GF-D8 (cell line): ENCODE measurements around the gene SLC12A4.
"Not testable (repeated sequence)": the region's sequence is repeated elsewhere in the genome, so short reads cannot be mapped to it uniquely, and the experiment has no call there.

ENCODE experiments used
- DNase-seq: peaks from one replicate; lab custom pipeline; 2025; lab: John Stamatoyannopoulos, UW

Gene SLC12A4

DNA sequence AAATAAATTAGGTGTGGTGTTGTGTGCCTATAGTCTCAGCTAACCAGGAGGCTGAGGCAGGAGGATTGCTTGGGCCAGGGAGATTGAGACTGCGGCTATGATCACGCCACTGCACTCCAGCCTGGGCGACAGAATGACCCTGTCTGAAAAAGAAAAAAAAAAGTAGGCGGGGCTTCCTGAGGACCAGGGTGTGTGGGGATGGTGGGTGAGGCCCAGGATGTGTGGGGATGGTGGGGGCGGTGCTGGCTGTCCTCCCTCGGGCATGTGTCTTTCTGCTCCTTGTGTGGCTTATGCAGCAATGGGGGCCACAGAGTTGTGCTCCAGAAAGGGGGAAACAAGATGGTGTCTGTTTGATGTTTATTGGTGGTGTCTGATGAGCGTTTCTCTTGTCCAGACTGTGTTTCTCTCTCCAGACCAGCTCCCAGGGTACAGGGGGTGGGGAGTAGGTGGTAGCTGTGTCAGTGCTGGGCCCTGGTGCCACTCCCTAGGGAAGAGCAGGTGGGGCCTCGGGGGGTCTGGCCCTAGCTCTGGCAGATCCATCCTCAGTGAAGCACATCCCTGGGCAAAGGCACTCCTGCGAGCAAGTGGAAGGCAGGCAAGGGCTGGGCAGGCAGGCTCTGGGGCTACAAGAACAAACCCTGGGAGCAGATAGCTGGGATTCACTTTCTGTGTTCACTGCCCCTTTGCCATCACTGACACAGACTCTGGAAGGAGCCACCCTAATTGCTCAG, 26.8 kb downstream of the SLC12A4 start:
- no peak for DNase-seq

DNA sequence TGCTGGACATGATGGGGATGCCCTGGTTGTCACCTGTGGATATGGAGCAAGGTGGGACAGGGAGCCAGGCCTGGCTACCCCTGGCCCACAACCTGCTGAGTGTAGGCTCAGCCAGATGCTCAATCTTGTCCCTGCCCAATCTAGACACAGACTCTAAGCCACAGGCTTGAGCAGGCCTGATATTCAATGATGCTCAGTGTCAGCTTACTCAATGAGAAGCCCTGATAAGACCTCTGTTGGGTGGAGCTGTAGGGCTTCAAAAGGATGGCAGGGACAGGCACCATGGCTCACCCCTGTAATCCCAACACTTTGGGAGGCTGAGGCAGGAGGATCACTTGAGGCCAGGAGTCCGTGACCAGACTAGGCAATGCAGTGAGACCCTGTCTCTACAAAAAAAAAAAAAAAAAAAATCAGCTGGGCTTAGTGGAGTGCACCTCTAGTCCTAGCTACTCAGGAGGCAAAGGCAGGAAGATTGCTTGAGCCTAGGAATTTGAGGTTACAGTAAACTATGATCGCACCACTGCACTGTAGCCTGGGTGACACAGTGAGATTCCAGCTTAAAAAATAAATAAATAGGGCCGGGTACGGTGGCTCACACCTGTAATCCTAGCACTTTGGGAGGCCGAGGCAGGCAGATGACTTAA, 27.9 kb downstream of the SLC12A4 start:
- no peak for DNase-seq

DNA sequence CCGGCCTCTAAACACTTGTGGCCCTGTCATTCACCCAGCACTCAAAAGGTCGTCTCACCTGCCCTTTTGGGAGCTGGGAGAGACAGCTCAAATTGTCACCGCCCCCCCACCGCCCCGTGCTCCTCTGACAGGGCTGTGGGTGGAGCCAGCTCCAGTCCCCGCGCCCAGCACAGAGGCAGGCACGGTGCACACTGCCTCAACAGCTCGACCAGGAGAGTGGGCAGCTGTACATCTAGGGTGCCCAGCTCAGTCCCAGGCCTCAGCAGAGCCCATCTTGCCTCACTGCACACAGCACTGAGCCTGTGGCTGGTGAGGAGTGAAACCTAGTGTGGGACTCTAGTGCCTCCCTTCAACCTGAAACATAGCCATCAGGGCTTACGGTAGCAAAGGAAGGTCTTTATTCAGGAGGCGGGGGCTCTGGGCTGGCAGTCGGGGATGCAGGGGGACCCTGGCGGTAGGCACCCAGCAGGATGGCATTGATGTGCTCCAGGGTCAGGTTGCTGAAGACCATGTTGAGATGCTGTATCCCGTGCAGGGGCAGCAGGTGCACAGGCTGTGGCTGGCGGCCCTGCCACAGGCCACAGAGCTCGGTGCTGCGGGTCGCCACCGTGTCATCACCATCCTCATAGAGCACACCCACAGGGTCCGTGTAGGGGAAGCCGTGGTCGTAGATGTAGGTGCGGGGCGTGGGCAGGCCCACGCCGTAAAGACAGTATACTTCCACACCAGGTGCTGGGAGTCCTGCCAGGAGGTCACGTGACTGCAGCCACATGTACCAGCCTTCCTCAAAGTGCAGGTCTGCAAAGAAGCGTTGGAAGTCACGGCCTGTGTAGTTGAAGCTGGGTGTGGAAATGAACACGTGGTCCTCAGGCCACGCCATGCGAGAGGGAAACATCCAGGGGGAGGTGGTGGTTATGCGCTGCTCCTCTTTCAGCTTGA, 28.7 kb downstream of the SLC12A4 start:
- DNase-seq = peak; percentile 6

DNA sequence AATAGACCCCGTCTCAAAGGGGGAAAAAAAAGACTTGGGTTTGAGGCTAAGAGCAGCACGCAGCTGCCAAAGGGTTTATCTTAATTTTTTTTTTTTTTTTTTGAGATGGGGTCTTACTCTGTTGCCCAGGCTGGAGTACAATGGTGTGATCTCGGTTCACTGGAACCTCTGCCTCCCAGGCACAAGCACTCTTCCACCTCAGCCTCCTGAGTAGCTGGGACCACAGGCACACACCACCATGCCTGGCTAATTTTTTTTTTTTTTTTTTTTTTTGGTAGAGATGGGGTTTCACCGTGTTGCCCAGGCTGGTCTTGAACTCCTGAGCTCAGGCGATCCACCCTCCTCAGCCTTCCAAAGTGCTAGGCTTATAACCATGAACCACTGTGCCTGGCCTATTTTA, 30.7 kb downstream of the SLC12A4 start:
- DNase-seq = not testable (repeated sequence)

DNA sequence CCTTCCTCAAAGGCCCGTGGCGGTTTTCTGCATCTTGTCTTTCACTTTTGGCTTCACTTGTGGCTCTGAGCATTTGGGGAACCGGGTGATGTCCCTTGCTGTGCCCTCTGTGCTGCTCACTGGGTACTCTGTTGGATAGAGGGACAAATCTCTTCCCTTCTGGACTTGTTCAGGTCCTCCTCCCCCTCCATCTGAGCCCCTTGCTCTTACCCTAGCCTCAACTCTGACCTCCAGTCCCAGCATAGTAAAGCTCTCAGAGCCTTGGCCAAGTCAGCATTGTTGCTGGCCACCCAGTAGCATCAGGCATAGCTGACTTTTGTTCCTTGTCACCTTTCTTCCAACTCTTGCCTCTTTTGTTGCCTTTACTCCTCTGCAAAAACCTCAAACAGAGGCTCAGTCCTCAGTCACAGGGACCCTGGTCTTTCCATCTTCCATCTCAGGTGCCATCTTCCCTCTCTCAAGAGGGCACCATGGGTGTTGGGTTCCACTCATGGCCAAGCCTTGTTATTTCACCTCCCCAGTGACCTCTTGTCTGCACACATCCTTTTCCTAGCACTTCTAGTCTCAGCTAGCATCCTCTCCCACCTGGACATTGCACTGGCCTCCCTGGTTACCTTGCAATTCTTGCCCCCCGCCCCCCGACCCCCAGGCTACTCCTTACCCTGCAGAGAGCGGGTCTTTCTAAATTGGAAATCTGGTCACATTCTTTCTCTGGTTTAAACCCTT, 31.4 kb downstream of the SLC12A4 start:
- DNase-seq = peak; percentile 62

DNA sequence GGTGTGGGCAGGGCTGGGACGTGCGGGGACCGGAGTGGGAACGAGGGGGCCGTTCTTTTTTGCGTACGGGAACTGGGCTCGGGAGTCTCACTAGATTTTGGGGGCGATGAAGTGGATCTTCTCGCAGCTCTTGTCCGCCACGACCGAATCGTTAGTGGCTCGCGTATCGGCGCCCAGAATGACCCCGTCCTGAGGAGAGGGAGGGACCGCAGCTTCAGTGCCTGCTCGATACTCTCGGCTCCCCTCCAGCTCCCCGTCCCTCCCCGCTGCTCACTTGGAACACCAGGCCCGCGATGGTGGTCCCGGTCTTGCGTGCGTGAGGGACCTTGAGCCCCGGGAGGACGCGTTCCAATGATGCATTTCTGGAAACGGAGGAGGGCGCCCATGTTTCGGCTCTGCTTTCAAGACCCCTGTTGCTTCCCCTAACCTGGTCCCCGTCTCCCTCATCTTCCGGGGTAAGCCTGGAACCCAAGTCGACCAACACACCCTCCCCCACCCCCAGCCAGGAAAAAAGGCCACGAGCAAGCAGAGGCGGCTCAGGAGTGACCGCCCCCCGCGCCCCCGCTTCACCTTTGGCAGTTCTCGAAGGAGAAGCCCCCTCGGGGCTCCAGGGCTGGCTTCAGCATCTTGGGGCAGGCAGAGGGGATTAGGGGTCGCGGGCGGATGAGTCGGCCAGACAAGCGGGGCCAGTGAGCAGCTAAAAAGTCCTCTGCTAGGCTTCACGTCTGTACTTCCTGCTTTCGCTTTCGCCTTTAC, 32.1 kb downstream of the SLC12A4 start, which contains the start of gene PSMB10:
PSMB10 (minus strand) TSS at position 727 of the 756 bp plus-strand sequence; CDS start at position 626, 101 bp downstream.
- peak; percentile 23 for DNase-seq

DNA sequence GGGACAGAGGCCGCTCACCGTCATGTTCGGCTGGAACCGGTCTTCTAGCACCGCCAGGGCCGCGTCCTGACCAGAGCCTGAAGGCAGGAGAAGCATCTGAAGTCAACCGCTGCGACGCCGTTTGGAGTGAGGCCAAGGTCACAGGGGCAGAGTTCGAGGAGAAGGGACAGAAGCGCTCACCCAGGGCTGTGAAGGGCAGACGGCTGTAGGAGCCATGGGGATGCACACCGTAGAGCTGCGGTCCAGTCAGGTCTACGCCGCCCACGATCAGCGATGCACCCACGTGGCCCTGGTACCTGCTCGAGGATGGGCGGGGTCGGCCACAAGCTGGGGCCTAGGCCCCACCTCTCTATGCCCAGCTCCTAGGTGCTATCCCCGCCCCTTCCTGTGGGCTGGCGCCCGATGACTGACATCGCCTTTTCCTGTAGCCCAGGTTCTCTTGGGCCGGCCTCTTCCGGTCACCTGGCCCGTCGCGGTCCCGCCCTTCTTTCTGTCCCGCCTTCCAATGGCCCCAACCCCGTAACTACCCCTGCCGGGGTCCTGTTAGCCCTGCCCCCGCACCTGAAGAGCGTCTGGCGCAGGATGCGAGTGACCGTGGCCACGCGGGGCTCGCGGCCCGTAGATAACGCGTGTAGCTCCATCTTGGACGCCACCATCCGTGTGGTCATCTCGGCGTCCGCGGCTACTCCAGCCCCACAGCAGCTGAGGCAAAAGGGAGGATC, 32.9 kb downstream of the SLC12A4 start:
- DNase-seq = peak; percentile 73

DNA sequence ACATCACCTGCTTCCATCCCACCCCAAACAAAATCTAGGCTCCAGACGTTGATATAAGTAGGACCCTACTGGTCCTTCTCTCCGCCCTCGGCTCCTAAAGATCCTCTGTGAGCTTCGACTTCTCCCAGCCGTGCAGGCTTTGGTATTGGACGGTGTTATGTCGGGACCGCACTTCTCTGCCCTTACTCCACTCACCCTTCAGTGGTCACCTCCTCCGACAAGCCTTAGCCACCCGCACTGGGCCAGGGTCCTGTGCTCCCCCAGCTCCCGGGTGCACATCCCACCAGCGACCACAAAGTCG, 33.4 kb downstream of the SLC12A4 start:
- no peak for DNase-seq

DNA sequence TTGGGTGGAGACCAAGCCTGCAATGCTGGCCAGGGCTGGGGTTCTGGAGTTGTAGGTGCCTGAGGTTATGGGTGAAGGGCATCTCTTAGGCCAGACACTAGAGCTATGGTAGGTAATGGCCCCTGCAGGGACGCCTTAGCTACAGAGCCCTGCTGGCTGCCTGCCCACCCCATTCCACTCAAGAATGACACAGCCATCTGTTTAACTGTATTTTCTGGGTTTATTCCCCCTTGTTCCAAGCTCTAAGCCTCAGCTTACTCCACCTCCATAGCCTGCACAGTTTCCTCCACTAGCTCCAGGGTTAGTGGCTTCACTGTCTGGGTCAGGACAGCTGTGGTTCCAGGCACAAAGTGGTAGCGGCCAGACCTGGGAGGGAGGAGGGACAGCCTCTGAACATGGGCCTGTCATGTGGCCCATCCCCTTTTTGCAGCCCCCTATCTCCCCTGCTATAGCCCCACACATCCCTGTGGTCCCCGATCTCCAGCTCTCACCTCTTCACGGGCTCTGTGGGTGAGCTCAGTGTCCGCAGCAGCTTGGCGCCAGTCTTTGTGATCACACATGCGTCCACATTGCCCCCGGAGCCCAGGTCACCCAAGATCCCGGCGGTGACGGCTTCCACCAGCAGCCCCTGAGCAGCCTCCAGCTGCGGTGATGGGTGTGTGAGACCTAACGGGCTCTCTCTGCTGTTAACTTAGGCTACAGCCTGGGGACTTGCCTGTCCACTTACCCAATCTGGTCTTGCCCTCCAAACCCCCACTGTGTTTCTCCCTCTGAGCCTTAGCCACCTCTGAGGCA, 33.9 kb downstream of the SLC12A4 start:
- DNase-seq = no peak

DNA sequence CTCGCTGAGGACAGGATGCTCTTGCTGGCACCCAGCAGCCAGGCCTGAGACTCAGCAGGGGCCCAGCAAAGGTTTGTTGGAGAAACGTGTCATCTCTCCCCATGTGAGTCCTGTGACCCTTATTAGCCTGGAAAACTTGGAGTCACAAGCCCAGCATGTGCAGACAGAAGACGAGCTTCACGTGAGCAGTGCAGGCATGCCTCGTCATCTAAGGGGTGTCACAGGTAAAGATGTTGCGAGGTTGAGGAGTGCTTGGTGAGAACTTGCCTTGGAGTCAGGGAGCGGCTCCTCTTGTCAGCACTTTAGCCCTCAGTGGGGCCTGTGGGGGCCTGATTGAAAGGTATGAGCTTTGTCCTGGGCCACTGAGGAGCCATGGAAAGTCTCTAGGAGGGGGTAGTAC, 34.6 kb downstream of the SLC12A4 start:
- DNase-seq = no peak

DNA sequence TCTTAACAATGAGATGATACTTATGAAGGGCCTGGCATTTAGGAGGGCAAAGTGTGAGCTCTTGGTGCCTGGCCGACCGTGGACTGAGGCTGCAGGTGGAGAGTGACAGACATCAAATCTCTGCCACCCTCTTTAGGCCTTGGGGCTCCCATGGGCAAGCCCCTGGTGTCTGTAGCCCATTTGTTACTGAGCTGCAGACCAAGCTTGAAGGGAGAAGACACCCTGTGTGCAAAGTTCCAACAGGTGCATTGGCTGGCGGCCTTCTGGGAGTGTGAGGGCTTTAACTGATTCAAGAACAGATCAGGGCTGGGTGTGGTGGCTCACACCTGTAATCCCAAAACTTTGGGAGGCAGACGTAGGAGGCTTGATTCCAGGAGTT, 36.0 kb downstream of the SLC12A4 start:
- no peak for DNase-seq

DNA sequence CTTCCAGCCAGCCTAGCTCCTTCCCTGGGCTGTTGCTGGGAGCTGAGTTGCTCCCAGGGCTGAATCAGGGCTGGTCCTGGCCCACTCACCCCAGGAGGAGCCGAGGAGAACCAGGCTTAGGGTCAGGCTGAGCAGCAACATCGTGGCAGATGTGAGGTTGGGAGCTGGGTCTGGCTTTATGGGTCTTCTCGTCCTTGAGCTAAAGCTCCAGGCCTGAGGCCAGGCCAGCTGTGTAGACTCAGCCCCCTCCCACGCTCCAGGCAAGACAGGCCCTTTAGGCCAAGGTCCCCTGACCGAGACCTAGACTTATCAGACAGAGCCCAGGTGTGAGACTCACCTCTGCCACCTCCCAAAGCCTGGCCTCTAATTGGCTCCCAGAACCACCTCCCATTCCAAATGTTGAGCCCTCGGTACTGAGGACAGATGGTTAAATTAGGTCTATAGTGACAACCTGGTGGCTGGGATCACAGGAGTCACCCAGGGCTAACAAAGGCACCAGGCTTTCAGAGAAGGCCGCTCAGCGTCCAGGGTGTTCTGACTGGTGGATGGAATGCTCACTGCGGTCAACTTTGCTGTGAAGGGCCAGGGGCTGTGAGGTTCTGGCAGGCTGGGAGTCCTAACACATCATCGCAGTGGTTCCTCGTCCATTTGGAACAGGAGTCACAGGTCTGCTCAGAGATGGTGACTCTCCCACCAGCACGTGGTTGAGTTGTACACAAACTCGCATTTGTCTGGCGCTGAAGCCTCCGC, 36.5 kb downstream of the SLC12A4 start, which contains the start of gene CTRL:
CTRL (minus strand) TSS at position 151 of the 750 bp plus-strand sequence; CDS start at position 141, 10 bp downstream.
- no peak for DNase-seq

DNA sequence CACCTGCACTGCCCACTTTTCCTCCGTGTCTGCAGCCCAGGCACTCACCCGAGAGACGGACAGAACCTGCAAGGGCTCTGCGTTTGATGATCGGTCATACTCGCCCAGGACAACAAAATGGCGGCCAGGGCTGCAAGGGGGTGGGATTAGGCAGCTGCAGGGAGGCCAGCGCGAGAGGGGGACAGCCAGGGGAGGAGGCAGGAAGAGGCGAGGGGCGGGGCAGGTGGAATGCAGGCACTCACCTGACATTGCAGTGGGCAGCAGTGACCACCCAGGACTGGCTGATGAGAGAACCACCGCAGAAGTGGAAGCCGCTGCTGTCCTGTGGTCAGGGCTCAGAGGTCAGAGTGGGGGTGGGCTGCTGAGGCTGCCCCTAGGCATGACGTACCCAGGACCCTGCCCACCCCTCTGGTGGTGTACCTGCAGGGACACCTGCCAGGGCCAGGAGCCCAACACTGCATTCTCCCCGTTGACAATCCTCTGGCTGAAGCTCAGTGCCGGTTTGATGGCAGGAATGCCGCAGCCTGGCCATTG, 37.7 kb downstream of the SLC12A4 start:
- no peak for DNase-seq

DNA sequence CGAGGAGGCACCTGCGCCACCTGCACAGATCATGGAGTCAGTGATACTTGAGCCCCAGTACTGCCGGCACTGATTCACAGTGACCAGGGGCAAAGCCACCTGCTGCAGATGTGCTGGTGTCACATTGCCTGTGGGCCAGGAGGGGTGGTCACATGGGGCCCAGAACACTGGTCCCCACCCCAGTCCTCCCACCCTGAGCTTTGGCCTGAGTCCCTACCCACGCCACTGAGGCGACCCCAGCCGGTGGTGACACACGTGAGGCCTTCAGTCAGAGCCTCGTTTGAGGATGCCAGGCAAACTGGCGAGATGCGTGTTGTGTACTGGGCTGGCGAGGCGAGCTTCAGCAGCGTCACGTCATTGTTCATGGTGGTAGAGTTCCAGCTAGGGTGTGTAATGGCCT, 38.2 kb downstream of the SLC12A4 start:
- no peak for DNase-seq

DNA sequence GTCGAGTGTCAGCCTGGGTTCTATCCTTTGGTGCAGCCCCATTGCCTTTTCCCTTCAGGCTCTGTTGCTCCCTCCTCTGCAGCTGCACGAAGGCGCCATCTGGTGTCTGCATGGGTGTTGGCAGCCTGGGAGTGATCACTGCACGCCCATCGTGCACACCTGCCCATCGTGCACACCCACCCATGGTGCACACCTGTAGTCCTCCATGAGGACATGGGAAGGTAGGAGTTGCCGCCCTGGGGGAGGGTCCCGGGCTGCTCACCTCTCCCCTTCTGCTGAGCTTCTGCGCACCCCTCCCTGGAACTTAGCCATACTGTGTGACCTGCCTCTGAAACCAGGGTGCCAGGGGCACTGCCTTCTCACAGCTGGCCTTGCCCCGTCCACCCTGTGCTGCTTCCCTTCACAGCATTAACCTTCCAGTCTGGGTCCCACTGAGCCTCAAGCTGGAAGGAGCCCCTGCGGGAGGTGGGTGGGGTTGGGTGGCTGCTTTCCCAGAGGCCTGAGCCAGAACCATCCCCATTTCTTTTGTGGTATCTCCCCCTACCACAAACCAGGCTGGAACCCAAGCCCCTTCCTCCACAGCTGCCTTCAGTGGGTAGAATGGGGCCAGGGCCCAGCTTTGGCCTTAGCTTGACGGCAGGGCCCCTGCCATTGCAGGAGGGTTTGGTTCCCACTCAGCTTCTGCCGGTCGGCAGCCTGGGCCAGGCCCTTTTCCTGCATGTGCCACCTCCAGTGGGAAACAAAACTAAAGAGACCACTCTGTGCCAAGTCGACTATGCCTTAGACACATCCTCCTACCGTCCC, 39.7 kb downstream of the SLC12A4 start:
- DNase-seq = peak; percentile 25

DNA sequence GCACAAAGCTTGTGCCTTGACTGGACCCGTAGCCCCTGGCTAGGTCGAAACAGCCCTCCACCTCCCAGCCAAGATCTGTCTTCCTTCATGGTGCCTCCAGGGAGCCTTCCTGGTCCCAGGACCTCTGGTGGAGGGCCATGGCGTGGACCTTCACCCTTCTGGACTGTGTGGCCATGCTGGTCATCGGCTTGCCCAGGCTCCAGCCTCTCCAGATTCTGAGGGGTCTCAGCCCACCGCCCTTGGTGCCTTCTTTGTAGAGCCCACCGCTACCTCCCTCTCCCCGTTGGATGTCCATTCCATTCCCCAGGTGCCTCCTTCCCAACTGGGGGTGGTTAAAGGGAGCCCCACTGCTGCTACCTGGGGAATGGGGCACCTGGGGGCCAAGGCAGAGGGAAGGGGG, 40.3 kb downstream of the SLC12A4 start:
- no peak for DNase-seq

DNA sequence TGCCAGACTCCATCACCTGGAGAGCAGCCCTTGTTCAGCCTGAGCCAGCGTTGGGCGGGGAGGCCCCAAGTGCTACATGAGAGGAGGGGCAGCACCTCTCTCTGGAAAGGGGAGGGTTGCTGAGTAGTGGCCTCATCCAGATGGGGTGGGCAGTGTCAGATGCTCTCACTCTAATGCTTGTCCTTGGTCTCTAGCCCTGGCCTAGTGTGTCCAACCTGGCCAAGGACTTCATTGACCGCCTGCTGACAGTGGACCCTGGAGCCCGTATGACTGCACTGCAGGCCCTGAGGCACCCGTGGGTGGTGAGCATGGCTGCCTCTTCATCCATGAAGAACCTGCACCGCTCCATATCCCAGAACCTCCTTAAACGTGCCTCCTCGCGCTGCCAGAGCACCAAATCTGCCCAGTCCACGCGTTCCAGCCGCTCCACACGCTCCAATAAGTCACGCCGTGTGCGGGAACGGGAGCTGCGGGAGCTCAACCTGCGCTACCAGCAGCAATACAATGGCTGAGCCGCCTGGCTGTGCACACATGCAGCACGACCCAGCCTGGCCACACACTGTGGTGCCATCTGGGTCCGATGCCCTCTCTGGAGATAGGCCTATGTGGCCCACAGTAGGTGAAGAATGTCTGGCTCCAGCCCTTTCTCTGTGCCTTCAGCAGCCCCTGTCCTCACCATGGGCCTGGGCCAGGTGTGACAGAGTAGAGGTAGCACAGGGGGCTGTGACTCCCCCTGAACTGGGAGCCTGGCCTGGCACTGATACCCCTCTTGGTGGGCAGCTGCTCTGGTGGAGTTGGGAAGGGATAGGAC, 41.1 kb downstream of the SLC12A4 start:
- no peak for DNase-seq
